ENCODE data around the gene PIK3R3. TPM values are rescaled to one million over a fixed set of nuclear protein-coding genes. Genes with fewer than 3 reads are reported as not detected.

Gene PIK3R3
- total RNA-seq, 1 experiment from 2014 or later = 9.0 TPM

DNA sequence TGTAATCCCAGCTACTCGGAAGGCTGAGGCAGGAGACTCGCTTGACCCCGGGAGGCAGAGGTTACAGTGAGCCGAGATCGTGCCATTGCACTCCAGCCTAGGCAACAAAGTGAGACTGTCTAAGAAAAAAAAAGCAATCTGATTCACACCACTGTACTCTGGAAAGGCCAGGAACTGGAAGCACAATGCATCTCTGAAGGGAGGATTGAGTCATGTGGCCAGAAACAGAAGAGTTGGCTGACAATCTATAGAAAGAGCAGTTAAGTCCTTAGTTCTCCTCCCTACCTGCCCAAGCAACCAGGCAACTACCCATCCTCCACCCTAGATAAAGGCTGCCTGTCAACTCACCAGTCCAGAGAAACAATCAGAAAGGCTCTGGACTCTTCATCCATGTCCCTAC lies 45.9 kb downstream of the PIK3R3 start (continued):
- TF ChIP-seq, protein P1, sequence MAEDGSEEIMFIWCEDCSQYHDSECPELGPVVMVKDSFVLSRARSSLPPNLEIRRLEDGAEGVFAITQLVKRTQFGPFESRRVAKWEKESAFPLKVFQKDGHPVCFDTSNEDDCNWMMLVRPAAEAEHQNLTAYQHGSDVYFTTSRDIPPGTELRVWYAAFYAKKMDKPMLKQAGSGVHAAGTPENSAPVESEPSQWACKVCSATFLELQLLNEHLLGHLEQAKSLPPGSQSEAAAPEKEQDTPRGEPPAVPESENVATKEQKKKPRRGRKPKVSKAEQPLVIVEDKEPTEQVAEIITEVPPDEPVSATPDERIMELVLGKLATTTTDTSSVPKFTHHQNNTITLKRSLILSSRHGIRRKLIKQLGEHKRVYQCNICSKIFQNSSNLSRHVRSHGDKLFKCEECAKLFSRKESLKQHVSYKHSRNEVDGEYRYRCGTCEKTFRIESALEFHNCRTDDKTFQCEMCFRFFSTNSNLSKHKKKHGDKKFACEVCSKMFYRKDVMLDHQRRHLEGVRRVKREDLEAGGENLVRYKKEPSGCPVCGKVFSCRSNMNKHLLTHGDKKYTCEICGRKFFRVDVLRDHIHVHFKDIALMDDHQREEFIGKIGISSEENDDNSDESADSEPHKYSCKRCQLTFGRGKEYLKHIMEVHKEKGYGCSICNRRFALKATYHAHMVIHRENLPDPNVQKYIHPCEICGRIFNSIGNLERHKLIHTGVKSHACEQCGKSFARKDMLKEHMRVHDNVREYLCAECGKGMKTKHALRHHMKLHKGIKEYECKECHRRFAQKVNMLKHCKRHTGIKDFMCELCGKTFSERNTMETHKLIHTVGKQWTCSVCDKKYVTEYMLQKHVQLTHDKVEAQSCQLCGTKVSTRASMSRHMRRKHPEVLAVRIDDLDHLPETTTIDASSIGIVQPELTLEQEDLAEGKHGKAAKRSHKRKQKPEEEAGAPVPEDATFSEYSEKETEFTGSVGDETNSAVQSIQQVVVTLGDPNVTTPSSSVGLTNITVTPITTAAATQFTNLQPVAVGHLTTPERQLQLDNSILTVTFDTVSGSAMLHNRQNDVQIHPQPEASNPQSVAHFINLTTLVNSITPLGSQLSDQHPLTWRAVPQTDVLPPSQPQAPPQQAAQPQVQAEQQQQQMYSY (CRISPR knock-in tag; IDR thresholded peaks at IDR 0.05) = no peak
- TF ChIP-seq ATF6 (CRISPR knock-in tag; IDR thresholded peaks at IDR 0.05) = no peak
- TF ChIP-seq NR3C1 (CRISPR knock-in tag; conservative IDR thresholded peaks at IDR 0.05; ENCODE audit: low read depth) = no peak
- TF ChIP-seq, protein P2, sequence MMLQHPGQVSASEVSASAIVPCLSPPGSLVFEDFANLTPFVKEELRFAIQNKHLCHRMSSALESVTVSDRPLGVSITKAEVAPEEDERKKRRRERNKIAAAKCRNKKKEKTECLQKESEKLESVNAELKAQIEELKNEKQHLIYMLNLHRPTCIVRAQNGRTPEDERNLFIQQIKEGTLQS (CRISPR knock-in tag; conservative IDR thresholded peaks at IDR 0.05) = no peak
- TF ChIP-seq, protein P3, sequence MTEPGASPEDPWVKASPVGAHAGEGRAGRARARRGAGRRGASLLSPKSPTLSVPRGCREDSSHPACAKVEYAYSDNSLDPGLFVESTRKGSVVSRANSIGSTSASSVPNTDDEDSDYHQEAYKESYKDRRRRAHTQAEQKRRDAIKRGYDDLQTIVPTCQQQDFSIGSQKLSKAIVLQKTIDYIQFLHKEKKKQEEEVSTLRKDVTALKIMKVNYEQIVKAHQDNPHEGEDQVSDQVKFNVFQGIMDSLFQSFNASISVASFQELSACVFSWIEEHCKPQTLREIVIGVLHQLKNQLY (CRISPR knock-in tag; IDR thresholded peaks at IDR 0.05) = no peak
- no peak for TF ChIP-seq NFE2L1 (CRISPR knock-in tag; IDR thresholded peaks at IDR 0.05)
- TF ChIP-seq ZNF425 (CRISPR knock-in tag; conservative IDR thresholded peaks at IDR 0.05) = no peak
- no peak for TF ChIP-seq MAX (CRISPR knock-in tag; IDR thresholded peaks at IDR 0.05)
- TF ChIP-seq, protein P4, sequence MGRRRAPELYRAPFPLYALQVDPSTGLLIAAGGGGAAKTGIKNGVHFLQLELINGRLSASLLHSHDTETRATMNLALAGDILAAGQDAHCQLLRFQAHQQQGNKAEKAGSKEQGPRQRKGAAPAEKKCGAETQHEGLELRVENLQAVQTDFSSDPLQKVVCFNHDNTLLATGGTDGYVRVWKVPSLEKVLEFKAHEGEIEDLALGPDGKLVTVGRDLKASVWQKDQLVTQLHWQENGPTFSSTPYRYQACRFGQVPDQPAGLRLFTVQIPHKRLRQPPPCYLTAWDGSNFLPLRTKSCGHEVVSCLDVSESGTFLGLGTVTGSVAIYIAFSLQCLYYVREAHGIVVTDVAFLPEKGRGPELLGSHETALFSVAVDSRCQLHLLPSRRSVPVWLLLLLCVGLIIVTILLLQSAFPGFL (CRISPR knock-in tag; IDR thresholded peaks at IDR 0.05; ENCODE audit: borderline replicate concordance) = no peak
- TF ChIP-seq ZNF138 (CRISPR knock-in tag; conservative IDR thresholded peaks at IDR 0.05) = no peak
- no peak for TF ChIP-seq JUN (CRISPR knock-in tag; IDR thresholded peaks at IDR 0.05)
- no peak for TF ChIP-seq ZBTB21 (CRISPR knock-in tag; IDR thresholded peaks at IDR 0.05; ENCODE audit: borderline replicate concordance)
- no peak for TF ChIP-seq RELA (CRISPR knock-in tag; IDR thresholded peaks at IDR 0.05; ENCODE audit: borderline replicate concordance)
- TF ChIP-seq PRRX2 (CRISPR knock-in tag; IDR thresholded peaks at IDR 0.05) = no peak
- no peak for TF ChIP-seq SOX15 (CRISPR knock-in tag; IDR thresholded peaks at IDR 0.05)
- no peak for TF ChIP-seq HMGXB4 (CRISPR knock-in tag; IDR thresholded peaks at IDR 0.05)

Data from WTC11 (cell line).